ENCODE results near the gene PCDHGA1. TPM values are rescaled to one million over a fixed set of nuclear protein-coding genes. Genes with fewer than 3 reads are reported as not detected.
A peak's percentile ranks its signal among the peaks of the same experiment; 100 is the strongest.

The PCDHGA1 gene
- total RNA-seq, 2 donors from 2014 or later, result 1.4 to 2.0 TPM

DNA sequence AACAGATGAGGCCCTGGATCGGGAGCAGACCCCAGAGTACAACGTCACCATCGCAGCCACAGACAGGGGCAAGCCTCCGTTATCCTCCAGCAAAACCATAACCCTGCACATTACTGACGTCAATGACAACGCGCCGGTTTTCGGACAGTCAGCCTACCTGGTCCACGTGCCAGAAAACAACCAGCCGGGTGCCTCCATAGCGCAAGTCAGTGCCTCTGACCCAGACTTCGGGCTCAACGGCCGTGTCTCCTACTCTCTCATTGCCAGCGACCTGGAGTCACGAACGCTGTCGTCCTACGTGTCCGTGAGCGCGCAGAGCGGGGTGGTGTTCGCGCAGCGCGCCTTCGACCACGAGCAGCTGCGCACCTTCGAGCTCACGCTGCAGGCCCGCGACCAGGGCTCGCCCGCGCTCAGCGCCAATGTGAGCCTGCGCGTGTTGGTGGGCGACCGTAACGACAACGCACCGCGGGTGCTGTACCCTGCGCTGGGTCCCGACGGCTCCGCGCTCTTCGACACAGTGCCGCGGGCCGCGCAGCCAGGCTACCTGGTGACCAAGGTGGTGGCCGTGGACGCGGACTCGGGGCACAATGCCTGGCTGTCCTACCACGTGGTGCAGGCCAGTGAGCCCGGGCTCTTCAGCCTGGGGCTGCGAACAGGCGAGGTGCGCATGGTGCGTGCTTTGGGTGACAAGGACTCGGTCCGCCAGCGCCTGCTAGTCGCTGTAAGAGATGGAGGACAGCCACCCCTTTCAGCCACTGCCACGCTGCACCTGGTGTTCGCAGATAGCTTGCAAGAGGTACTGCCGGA lies 89.0 kb downstream of the PCDHGA1 start:
- no peak for DNase-seq (ENCODE audit: low spot score)
- Histone ChIP-seq H3K27ac (no peak overlapping the region), H3K4me1 (peaks cover 0 to 13% of the 10 kb centered on the region in 2 donors), H3K36me3 (no peaks in the 10 kb centered on the region), H3K9me3 (peaks cover 33 to 86% of the 10 kb centered on the region in 2 donors), H3K4me3 (no peak overlapping the region), H3K27me3 (no peaks in the 10 kb centered on the region)
- TF ChIP-seq, protein P1, sequence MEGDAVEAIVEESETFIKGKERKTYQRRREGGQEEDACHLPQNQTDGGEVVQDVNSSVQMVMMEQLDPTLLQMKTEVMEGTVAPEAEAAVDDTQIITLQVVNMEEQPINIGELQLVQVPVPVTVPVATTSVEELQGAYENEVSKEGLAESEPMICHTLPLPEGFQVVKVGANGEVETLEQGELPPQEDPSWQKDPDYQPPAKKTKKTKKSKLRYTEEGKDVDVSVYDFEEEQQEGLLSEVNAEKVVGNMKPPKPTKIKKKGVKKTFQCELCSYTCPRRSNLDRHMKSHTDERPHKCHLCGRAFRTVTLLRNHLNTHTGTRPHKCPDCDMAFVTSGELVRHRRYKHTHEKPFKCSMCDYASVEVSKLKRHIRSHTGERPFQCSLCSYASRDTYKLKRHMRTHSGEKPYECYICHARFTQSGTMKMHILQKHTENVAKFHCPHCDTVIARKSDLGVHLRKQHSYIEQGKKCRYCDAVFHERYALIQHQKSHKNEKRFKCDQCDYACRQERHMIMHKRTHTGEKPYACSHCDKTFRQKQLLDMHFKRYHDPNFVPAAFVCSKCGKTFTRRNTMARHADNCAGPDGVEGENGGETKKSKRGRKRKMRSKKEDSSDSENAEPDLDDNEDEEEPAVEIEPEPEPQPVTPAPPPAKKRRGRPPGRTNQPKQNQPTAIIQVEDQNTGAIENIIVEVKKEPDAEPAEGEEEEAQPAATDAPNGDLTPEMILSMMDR (IDR thresholded peaks at IDR 0.05), result no peak

DNA sequence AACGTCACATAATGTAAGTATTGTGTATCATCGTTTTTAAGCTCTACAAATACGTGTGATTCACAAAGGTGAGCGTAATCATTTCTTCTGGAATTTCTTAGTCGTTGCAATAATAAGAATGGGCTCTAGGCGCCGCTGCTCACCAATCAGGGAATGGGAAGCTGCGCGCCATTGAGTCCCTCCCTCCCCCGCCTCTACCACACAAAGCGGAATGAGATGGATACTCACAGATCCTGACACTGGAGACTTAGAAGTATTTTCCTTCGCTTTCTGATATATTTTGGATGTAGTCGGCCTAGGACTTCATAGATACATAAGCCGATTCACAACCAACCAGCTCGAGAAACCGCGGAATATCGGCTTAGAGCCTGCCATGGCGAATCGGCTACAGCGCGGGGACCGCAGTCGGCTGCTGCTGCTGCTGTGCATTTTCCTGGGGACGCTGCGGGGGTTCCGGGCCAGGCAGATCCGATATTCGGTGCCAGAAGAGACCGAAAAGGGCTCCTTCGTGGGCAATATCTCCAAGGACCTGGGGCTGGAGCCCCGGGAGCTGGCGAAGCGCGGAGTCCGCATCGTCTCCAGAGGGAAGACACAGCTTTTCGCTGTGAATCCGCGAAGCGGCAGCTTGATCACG lies 90.7 kb downstream of the PCDHGA1 start, which contains the start of gene PCDHGA11:
Gene PCDHGA11, plus strand, starts transcription at position 197 of the 634 bp plus-strand sequence. Its CDS starts 177 bp downstream, at position 374.
- H3K4me3 ChIP-seq, result peak within 1 kb of the TSS; percentile 27 to 41
- H3K9me3 ChIP-seq, result peaks cover 38 to 87% of the 10 kb centered on the region in 2 donors
- no peaks in the 10 kb centered on the region for H3K27me3 ChIP-seq
- no peak within 1 kb of the TSS for H3K27ac ChIP-seq
- H3K4me1 ChIP-seq, result peaks cover 0 to 13% of the 10 kb centered on the region in 2 donors
- TF ChIP-seq, protein P1 (IDR thresholded peaks at IDR 0.05), result peak; percentile 42 to 70
- no peaks in the 10 kb centered on the region for H3K36me3 ChIP-seq
- no peak for DNase-seq (ENCODE audit: low spot score)

DNA sequence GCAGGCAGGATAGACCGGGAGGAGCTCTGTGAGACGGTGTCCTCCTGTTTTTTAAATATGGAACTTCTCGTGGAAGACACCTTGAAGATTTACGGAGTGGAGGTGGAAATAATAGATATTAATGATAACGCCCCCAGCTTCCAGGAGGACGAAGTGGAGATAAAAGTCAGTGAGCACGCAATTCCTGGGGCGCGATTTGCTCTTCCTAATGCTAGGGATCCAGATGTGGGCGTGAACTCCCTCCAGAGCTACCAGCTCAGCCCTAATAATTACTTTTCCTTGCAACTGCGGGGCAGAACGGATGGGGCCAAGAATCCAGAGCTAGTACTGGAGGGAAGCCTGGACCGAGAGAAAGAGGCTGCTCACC lies 91.2 kb downstream of the PCDHGA1 start:
- no peak overlapping the region for H3K27ac ChIP-seq
- peaks cover 38 to 88% of the 10 kb centered on the region in 2 donors for H3K9me3 ChIP-seq
- H3K36me3 ChIP-seq, result no peaks in the 10 kb centered on the region
- no peak for DNase-seq (ENCODE audit: low spot score)
- TF ChIP-seq, protein P1 (IDR thresholded peaks at IDR 0.05), result no peak
- H3K4me1 ChIP-seq, result peaks cover 0 to 13% of the 10 kb centered on the region in 2 donors
- peak overlapping the region; percentile 27 to 41 for H3K4me3 ChIP-seq
- H3K27me3 ChIP-seq, result no peaks in the 10 kb centered on the region

DNA sequence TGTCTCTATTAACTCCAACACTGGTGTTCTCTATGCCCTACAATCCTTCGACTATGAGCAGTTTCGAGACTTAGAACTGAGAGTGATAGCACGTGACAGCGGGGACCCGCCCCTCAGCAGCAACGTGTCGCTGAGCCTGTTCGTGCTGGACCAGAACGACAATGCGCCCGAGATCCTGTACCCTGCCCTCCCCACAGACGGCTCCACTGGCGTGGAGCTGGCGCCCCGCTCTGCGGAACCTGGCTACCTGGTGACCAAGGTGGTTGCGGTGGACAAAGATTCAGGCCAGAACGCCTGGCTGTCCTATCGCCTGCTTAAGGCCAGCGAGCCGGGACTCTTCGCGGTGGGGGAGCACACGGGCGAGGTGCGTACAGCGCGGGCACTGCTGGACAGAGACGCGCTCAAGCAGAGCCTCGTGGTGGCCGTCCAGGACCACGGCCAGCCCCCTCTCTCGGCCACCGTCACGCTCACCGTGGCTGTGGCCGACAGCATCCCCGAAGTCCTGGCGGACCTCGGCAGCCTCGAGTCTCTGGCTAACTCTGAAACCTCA lies 92.5 kb downstream of the PCDHGA1 start:
- no peaks in the 10 kb centered on the region for H3K27me3 ChIP-seq
- peaks cover 6% of the 10 kb centered on the region for H3K36me3 ChIP-seq
- H3K27ac ChIP-seq, result no peak overlapping the region
- no peak overlapping the region for H3K4me3 ChIP-seq
- H3K4me1 ChIP-seq, result peaks cover 0 to 13% of the 10 kb centered on the region in 2 donors
- peaks cover 40 to 100% of the 10 kb centered on the region in 2 donors for H3K9me3 ChIP-seq
- DNase-seq (ENCODE audit: low spot score), result no peak
- TF ChIP-seq, protein P1 (IDR thresholded peaks at IDR 0.05), result no peak

DNA sequence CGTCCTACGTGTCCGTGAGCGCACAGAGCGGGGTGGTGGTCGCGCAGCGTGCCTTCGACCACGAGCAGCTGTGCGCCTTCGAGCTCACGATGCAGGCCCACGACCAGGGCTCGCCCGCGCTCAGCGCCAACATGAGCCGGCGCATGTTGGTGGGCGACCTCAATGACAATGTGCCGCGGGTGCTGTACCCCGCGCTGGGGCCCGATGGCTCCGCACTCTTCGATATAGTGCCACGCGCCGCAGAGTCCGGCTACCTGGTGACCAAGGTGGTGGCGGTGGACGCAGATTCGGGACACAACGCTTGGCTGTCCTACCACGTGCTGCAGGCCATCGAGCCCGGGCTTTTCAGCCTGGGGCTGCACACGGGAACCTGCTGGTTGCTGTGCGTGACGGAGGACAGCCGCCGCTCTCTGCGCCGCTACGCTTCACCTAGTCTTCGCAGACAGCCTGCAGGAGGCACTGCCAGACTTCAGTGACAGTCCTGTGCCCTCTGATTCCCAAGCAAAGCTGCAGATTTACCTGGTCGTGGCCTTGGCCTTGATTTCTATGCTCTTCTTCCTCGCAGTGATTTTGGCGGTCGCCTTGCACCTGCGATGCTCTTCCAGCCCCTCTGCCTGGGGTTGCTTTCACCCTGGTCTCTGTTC lies 97.6 kb downstream of the PCDHGA1 start:
- DNase-seq (ENCODE audit: low spot score), result no peak
- H3K4me3 ChIP-seq, result no peak overlapping the region
- TF ChIP-seq, protein P1 (IDR thresholded peaks at IDR 0.05), result no peak
- H3K9me3 ChIP-seq, result peaks cover 12 to 93% of the 10 kb centered on the region in 2 donors
- peaks cover 7% of the 10 kb centered on the region for H3K36me3 ChIP-seq
- no peaks in the 10 kb centered on the region for H3K27me3 ChIP-seq
- peaks cover 0 to 18% of the 10 kb centered on the region in 2 donors for H3K4me1 ChIP-seq
- no peak overlapping the region for H3K27ac ChIP-seq
